ENCODE data around the gene TRAF1.

The TRAF1 gene

GRCh38 chr9:120893611-120894307 lies 32.8 kb downstream of the TRAF1 start:
- no peak for DNase-seq (ENCODE audit: low read depth, low spot score)

GRCh38 chr9:120892748-120893610 lies 33.6 kb downstream of the TRAF1 start:
- peak; percentile 98 for DNase-seq (ENCODE audit: low read depth, low spot score)
- H3K4me3 ChIP-seq (ENCODE audit: low read length), result no peak overlapping the region; the same call in none of the 2 replicates

More at GRCh38 chr9:120893611-120894307, 32.8 kb downstream of the TRAF1 start:
- H3K4me3 ChIP-seq (ENCODE audit: low read length), result no peak overlapping the region

DNA sequence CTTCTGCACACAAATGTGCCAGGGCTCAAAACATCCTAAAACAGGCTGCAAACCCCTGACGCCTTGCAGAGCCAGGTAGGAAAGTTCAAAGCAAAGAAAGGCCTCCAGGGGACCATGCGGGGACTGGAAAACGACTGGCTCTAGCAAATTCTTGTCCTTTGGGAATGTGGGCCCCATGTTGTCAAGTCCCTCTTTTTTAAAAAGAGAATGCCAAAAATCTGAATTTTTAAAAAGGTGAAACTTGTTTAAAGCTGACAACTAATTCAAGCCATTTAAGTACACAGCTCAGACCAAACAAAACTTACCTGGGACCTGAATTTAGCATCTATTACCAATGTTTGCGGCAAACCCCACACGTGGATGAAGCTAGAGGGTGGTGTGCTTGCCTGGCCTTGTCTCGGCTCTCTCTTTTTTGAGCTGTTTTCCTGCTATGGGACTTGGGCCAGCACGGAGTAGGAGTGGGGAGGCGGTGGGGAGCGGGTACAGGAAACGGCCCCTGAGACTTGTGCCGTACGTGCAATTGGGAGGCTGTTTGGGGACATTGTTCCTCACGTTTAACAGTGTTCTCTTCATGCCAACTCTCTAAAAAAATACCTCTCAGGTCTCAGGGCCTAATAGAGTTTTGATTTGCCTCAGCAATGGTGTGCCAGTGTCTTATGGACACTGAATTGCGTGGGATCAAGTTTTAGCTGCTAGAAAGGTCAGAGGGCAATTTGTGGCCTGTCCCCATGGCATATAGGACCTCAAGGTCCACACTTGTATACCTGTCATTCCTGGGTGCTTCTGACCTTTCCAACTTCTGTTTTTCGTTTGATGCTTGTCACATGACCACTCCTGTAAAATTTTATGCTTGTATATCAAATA lies 34.5 kb downstream of the TRAF1 start:
- no peak for DNase-seq (ENCODE audit: low read depth, low spot score)
- peak overlapping the region; percentile 45 for H3K4me3 ChIP-seq (ENCODE audit: low read length)

DNA sequence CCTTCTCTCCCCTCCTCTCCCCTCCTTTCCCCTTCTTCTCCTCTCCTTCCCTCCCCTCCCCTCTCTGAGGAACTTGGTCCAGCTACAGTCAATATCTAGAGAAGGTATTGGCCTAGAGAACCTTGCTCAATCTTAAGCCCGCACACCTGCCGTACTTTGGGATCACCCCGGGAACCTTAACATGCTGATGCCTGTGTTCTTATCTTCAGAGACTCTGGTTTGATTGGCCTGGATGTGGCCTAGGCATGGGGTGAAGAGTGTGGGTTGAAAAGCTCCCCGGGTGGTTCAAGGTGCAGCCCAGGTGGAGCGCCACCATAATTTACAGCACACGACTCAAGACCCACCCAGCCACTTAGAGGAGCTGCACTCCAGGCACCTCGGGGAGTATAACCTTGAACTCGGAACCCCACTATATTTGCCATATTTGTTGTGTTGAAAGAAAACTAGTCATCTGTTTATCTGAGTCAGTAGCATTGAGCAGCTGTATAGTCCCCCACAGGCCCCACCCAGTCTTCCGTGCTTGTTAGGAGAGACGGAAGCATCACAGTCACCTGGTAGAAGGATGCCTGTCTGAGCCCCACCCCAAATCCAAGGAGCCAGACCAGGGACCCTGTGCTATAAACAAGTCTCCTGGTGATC lies 35.2 kb downstream of the TRAF1 start:
- peak overlapping the region; percentile 45 for H3K4me3 ChIP-seq (ENCODE audit: low read length)
- DNase-seq (ENCODE audit: low read depth, low spot score), result no peak

DNA sequence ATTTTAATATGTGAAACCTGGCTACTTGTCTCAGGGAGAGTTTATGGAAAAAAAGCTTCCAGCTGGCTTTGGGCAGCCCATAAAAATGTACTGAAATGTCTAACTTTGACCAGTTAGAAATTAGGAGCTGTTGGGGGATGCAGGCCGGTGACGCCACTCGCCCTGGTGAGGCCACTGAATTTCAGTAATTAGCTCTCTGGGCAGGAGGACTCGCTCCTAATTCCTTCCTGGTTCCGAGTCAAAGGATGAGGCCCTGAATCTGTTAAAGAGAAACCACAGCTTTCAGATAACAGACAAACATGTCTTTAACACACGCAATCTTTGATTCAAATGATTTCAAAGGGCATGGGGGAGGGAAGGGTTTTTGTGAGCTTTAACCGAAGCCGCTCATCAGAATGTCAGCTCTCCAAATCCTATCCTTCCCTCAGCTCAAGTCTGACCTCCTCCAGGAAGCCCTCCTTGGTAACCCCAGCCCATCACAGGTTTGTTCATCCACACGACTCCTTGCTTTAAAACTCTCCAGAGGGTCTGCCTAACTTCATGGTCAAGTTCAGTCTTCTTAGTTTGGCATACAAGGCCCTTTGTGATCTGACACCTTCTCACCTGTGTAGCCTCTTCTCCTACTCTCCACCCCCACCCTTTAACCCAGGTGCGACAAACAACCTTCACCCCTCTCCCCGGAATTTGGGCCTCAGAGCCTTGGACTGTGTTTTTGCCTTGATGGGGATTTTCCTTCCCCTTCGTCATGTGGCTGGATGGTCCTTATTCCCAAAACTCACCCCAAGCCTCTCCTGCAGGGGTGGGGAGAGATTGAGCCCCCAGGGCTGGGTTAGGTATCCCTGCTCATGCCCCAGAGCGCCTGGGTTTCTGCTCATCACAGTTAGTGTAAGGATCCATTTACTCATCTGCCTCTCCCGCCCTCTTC lies 36.0 kb downstream of the TRAF1 start:
- DNase-seq (ENCODE audit: low read depth, low spot score), result peak; percentile 91
- peak overlapping the region; percentile 45 for H3K4me3 ChIP-seq (ENCODE audit: low read length)

DNA sequence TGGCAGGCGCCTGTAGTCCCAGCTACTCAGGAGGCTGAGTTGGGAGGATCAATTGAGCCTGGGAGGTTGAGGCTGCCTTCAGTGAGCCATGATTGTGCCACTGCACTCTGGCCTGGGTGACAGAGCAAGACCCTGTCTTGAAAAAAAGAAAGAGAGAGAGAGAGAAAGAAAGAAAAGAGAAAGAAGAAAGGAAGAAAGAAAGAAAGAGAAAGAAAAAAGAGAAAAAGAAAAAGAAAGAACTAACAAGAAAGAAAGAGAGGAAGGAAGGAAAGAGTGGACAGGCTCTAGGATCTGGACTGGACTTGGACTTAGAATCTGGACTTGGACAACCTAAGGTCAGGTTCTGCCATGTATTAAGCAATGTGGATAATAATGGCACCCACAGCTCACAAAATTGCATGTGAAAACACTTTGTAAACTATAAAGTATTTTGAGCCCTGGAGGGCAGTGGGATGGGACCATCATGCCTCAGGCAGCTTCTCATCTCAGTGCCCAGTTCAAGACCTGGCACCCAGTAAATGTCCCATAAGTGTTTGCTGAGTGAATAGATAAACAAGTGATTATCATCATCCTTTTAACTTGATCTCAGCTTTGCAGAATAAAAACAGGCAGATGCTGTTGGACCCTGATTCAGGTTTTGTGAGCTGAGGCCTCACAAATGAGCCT lies 36.9 kb downstream of the TRAF1 start:
- DNase-seq (ENCODE audit: low read depth, low spot score), result no peak
- no peak overlapping the region; the same call in 1 of the 2 replicates for H3K4me3 ChIP-seq (ENCODE audit: low read length)

- H3K4me3 ChIP-seq (ENCODE audit: low read length), result no peak overlapping the region
- no peak for DNase-seq (ENCODE audit: low read depth, low spot score)
Observed at GRCh38 chr9:120888626-120889025, 38.0 kb downstream of the TRAF1 start.

- H3K4me3 ChIP-seq (ENCODE audit: low read length), result no peak overlapping the region
- no peak for DNase-seq (ENCODE audit: low read depth, low spot score)
Observed at GRCh38 chr9:120886490-120886967, 40.1 kb downstream of the TRAF1 start.

- DNase-seq (ENCODE audit: low read depth, low spot score), result no peak
- no peak overlapping the region for H3K4me3 ChIP-seq (ENCODE audit: low read length)
Observed at GRCh38 chr9:120885958-120886357, 40.6 kb downstream of the TRAF1 start.

GRCh38 chr9:120885457-120885856 lies 41.1 kb downstream of the TRAF1 start:
- no peak for DNase-seq (ENCODE audit: low read depth, low spot score)
- H3K4me3 ChIP-seq (ENCODE audit: low read length), result no peak overlapping the region

DNA sequence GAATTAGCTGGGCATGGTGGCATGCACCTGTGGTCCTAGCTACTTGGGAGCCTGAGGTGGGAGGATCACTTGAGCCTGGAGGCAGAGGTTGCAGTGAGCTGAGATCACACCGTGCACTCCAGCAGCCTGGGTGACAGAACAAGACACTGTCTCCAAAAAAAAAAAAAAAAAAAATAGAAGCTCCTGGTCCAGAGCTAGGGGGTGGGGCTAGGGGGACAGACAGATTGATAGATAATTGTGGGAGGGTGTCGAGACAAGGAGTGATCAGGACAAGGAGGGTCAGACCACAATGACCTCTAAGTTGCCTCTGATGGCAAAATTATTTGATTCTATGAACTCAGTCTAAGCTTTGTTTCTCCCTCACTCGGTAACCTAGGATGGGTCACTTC lies 43.0 kb downstream of the TRAF1 start:
- no peak for DNase-seq (ENCODE audit: low read depth, low spot score)
- no peak overlapping the region for H3K4me3 ChIP-seq (ENCODE audit: low read length)

DNA sequence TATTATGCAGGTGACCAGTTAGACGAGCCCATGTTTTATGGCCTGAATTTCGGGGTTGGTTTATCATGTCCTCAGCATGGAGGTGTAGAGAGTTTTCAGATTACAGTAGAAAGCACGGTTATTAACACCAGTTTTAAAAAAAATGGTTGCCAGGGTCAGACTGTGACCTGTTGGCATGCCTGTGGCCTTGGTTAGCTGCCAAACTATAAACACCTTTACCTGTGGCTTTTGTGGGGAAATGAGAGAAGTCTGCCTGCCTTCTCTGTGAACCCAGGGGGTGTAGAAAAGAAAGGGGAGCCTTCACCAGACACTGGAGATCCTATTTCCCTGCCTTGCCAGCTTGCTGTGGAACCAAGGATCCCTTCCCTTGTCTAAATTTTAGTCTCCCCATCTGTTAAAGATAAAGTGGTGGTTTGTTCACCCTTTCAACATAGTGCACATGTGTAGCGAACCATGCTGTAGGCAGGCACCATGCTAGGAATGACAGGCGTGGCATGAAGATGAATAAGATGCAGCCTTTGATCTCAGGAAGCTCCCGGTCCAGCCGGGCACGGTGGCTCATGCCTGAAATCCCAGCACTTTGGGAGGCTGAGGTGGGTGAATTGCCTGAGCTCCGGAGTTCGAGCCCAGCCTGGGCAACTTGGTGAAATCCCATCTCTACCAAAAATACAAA lies 43.5 kb downstream of the TRAF1 start:
- DNase-seq (ENCODE audit: low read depth, low spot score), result no peak
- H3K4me3 ChIP-seq (ENCODE audit: low read length), result no peak overlapping the region

GRCh38 chr9:120879446-120879845 lies 47.1 kb downstream of the TRAF1 start:
- no peak for DNase-seq (ENCODE audit: low read depth, low spot score)
- H3K4me3 ChIP-seq (ENCODE audit: low read length), result no peak overlapping the region

DNA sequence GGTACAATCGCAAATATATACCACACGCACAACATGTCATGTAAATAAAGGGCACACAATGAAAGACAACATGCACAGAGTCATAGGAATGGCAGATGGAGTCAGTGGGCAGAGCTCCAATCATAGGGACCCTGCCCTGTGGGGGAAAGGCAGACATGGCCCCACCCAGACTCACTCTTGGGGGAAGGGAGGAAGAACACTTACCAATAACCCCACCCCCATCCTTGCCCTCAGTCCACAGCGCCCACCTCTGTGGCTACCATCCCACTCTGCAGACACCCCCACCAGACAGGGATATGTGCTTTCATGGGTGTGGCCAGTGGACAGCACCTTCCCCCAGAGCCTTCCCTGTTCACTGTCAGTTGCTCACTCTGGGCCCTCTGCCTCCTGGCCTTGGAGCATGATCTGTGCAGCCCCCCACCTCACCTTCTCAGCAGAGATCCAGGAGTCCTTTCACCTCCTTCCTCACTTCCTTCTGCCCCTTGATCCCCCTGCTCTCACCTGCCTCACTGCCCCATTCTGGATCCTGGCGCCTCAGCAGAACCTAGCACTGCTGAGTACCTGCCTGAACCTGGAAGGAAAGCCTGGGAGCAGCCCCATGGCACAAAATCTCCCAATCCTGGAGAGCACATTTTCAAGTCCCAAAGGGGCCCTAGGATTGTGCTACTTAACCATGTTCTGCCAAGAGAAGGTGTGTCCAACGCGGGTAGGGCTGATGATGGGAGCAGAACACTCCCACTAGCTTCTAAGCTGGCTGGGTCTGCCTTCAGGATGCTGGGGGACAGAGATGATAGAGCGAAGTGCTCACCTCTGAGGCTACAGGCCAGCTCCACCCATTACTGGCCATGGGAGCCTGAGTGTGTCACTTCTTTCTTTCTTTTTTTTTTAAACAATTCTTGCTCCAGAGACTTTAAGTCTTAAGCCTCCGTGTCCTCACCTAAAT lies 48.1 kb downstream of the TRAF1 start:
- peak overlapping the region; percentile 99 for H3K4me3 ChIP-seq (ENCODE audit: low read length)
- DNase-seq (ENCODE audit: low read depth, low spot score), result no peak

DNA sequence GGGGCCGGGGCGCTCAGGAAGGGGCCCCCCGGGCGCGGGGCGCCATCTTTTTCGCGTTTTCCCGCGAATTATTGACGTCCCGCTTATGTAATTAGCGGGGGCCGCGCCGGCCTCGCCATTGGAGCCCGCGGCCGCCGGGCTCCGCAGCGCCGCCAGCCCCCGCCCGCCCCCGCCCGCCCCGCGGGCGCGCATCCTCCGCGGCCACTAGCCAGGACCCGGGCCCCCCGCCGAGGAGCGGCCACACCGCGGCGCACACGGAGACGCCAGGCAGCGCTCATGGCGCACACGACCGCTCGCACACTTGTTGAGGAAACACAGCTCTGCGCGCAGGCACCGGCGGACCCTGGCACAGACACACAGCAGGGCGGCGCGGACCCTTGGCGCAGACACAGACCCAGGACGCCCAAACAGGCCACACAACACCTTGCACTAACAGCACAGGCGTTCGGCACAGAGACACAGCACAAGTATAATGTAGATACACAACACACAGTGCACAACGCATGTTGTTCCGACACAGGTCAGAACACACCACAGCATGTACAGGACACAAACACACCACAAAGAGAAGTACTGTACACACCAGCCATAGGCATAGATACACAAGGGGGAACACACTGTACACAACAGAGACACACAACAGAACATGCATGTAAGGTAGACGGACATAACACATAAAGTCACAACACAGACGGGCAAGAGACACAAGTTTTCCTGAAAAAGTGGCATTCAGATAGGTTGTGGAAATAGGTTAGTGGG lies 49.1 kb downstream of the TRAF1 start:
- H3K4me3 ChIP-seq (ENCODE audit: low read length), result peak overlapping the region; percentile 99
- peak; percentile 65 for DNase-seq (ENCODE audit: low read depth, low spot score)
